PFSK-1 (cell line): ENCODE measurements around the gene CSTF2.

Experiments used
- FOXP2 ChIP-seq: optimal IDR thresholded peaks from 2 replicates; pipeline ENCODE3; 2011; ENCODE audit warnings: borderline replicate concordance, control low read depth, inconsistent platforms; ENCODE audit not compliant: insufficient read depth; ENCODE audit errors: extremely low read length, extremely low read depth
- POLR2AphosphoS5 ChIP-seq: IDR thresholded peaks from 2 replicates; pipeline ENCODE4 v1.6.1; 2012; ENCODE audit warnings: low read depth, mild to moderate bottlenecking, control low read depth, low read length, moderate library complexity
- REST ChIP-seq, 2 experiments: IDR thresholded peaks; 2 replicates each; pipeline versions ENCODE4 v1.6.1 to v1.8.0; 2011 to 2012; ENCODE audit warnings: low read depth in 2 of 2, low read length in 2 of 2, control low read depth in 1 of 2, inconsistent platforms in 1 of 2, mild to moderate bottlenecking in 1 of 2, moderate library complexity in 1 of 2; ENCODE audit not compliant: insufficient read depth in 1 of 2
- SIN3A ChIP-seq: IDR thresholded peaks from 2 replicates; pipeline ENCODE4 v1.6.1; 2012; ENCODE audit warnings: mild to moderate bottlenecking, low read length, moderate library complexity, borderline replicate concordance; ENCODE audit not compliant: insufficient read depth
- TAF1 ChIP-seq: IDR thresholded peaks from 2 replicates; pipeline ENCODE4 v1.6.1; 2012; ENCODE audit warnings: low read length, control low read depth, borderline replicate concordance; ENCODE audit not compliant: insufficient read depth

The CSTF2 gene

GRCh38 chrX:100871594-100872560, 51.7 kb downstream of the CSTF2 start:
- no peak for TF ChIP-seq FOXP2
- TF ChIP-seq TAF1: no peak
- no peak for TF ChIP-seq REST (IDR thresholded peaks at IDR 0.05; ENCODE audit: insufficient read depth in 1 of 2, low read depth in 2 of 2, low read length in 2 of 2)
- no peak for TF ChIP-seq POLR2AphosphoS5
- no peak for TF ChIP-seq SIN3A

- TF ChIP-seq REST (IDR thresholded peaks at IDR 0.05; ENCODE audit: insufficient read depth in 1 of 2, low read depth in 2 of 2, low read length in 2 of 2): no peak
- TF ChIP-seq SIN3A: no peak
- no peak for TF ChIP-seq FOXP2
- TF ChIP-seq POLR2AphosphoS5: no peak
- TF ChIP-seq TAF1: no peak
Measured at GRCh38 chrX:100874325-100874724, 54.1 kb downstream of the CSTF2 start, which contains the start of gene NOX1. Gene NOX1 (minus strand): TSS chrX:100874359. CDS start chrX:100874139, 220 bp downstream.

- TF ChIP-seq TAF1 (no peak), FOXP2 (no peak), POLR2AphosphoS5 (no peak), SIN3A (no peak)
Measured at GRCh38 chrX:100880368-100880767, 60.2 kb downstream of the CSTF2 start.

GRCh38 chrX:100883654-100884053, 63.5 kb downstream of the CSTF2 start:
- no peak for TF ChIP-seq REST (IDR thresholded peaks at IDR 0.05; ENCODE audit: insufficient read depth in 1 of 2, low read depth in 2 of 2, low read length in 2 of 2)
- no peak for TF ChIP-seq TAF1
- no peak for TF ChIP-seq SIN3A
- no peak for TF ChIP-seq POLR2AphosphoS5
- no peak for TF ChIP-seq FOXP2
